Stimulated activated CD8-positive, alpha-beta memory T cell treated with anti-CD3 and anti-CD28 coated beads, Interleukin-15, amount 100 ng/mL, for 4 hours (primary cell): ENCODE data around the gene ATL2.
"Not testable (repeated sequence)": the region's sequence is repeated elsewhere in the genome, so short reads cannot be mapped to it uniquely, and the experiment has no call there.

Source experiments
- DNase-seq, 2 donors: peaks; one replicate each; pipeline ENCODE4 v3.0.0-alpha.2; 2020; ENCODE audit warnings: low read depth in 2 of 2

ATL2 gene

GRCh38 chr2:38327580-38327979 lies 49.5 kb downstream of the ATL2 start:
- no peak for DNase-seq

GRCh38 chr2:38323623-38324022 lies 53.5 kb downstream of the ATL2 start:
- no peak for DNase-seq

- DNase-seq = no peak
Measured at GRCh38 chr2:38322224-38322914, 54.7 kb downstream of the ATL2 start.

GRCh38 chr2:38319240-38319639 lies 57.8 kb downstream of the ATL2 start:
- not testable (repeated sequence) for DNase-seq

- no peak for DNase-seq
Measured at GRCh38 chr2:38317725-38318124, 59.3 kb downstream of the ATL2 start.

- no peak for DNase-seq
Measured at GRCh38 chr2:38315707-38316333, 61.3 kb downstream of the ATL2 start.

GRCh38 chr2:38308821-38309220 lies 68.3 kb downstream of the ATL2 start:
- DNase-seq = no peak

- no peak for DNase-seq
Measured at GRCh38 chr2:38301969-38302702, 74.9 kb downstream of the ATL2 start.

- no peak for DNase-seq
Measured at GRCh38 chr2:38301340-38301968, 75.6 kb downstream of the ATL2 start.

GRCh38 chr2:38298539-38298938 lies 78.5 kb downstream of the ATL2 start:
- DNase-seq = no peak

GRCh38 chr2:38296197-38296780 lies 80.8 kb downstream of the ATL2 start:
- no peak for DNase-seq

GRCh38 chr2:38294597-38294996 lies 82.5 kb downstream of the ATL2 start:
- no peak for DNase-seq

- no peak for DNase-seq
Measured at GRCh38 chr2:38293152-38293865, 83.8 kb downstream of the ATL2 start.

- DNase-seq = no peak
Measured at GRCh38 chr2:38290332-38290731, 86.7 kb downstream of the ATL2 start.

- no peak for DNase-seq
Measured at GRCh38 chr2:38284971-38285370, 92.1 kb downstream of the ATL2 start.

- no peak for DNase-seq
Measured at GRCh38 chr2:38281095-38281742, 95.9 kb downstream of the ATL2 start.

- DNase-seq = no peak
Measured at GRCh38 chr2:38279201-38279600, 97.9 kb downstream of the ATL2 start.

- not testable (repeated sequence) for DNase-seq
Measured at GRCh38 chr2:38278117-38278438, 99.0 kb downstream of the ATL2 start.

GRCh38 chr2:38277245-38278116 lies 99.6 kb downstream of the ATL2 start:
- DNase-seq = no peak
